Endodermal cell (in vitro differentiated cells): ENCODE data around the gene PLCL2. TPM values are rescaled to one million over a fixed set of nuclear protein-coding genes. Genes with fewer than 3 reads are reported as not detected.

ENCODE experiments used
- DNase-seq: peaks from one replicate; pipeline ENCODE4 v3.0.0-alpha.2; 2017
- H3K27ac ChIP-seq: 2 replicates; pipeline ENCODE4 v1.5.1; 2013; ENCODE audit warnings: mild to moderate bottlenecking, low read depth, low read length, moderate library complexity
- H3K27me3 ChIP-seq: 2 replicates; pipeline ENCODE4 v1.6.1; 2013; ENCODE audit warnings: mild to moderate bottlenecking, low read length, moderate library complexity; ENCODE audit not compliant: insufficient read depth, control insufficient read depth, poor library complexity, severe bottlenecking
- H3K36me3 ChIP-seq: 2 replicates; pipeline ENCODE4 v1.7.0; 2013; ENCODE audit warnings: mild to moderate bottlenecking, low read length, moderate library complexity; ENCODE audit not compliant: control insufficient read depth, insufficient read depth
- H3K4me1 ChIP-seq: one replicate; pipeline ENCODE4 v1.7.0; 2013; ENCODE audit warnings: low read length; ENCODE audit not compliant: control insufficient read depth, insufficient read depth
- H3K4me3 ChIP-seq: 2 replicates; pipeline ENCODE4 v1.5.1; 2013; ENCODE audit warnings: mild to moderate bottlenecking, low read length, moderate library complexity
- H3K9ac ChIP-seq: 2 replicates; pipeline ENCODE4 v1.6.1; 2013; ENCODE audit warnings: mild to moderate bottlenecking, low read length, moderate library complexity; ENCODE audit not compliant: poor library complexity, severe bottlenecking; ENCODE audit errors: extremely low read depth
- H3K9me3 ChIP-seq: 2 replicates; pipeline ENCODE4 v1.6.1; 2013; ENCODE audit warnings: mild to moderate bottlenecking, low read length, moderate library complexity; ENCODE audit not compliant: control insufficient read depth
- H3K27ac Mint-ChIP-seq: 2 replicates; pipeline ENCODE4 v1.8.0; 2020; ENCODE audit warnings: mixed read lengths
- H3K27me3 Mint-ChIP-seq: 2 replicates; pipeline ENCODE4 v1.8.0; 2021; ENCODE audit warnings: mild to moderate bottlenecking, mixed read lengths; ENCODE audit not compliant: insufficient read depth
- H3K36me3 Mint-ChIP-seq: 2 replicates; pipeline ENCODE4 v1.8.0; 2020; ENCODE audit warnings: low read depth, mixed read lengths
- H3K4me1 Mint-ChIP-seq: 2 replicates; pipeline ENCODE4 v1.8.0; 2020; ENCODE audit warnings: mixed read lengths
- H3K4me3 Mint-ChIP-seq: 2 replicates; pipeline ENCODE4 v1.8.0; 2020; ENCODE audit warnings: mild to moderate bottlenecking, moderate library complexity, mixed read lengths
- H3K9me3 Mint-ChIP-seq: 2 replicates; pipeline ENCODE4 v1.8.0; 2020; ENCODE audit warnings: mild to moderate bottlenecking, mixed read lengths
- WGBS, 2 experiments: methylation state at CpG; one replicate each; pipeline versions ENCODE4 v1.1.5 to v1.1.7; 2013; ENCODE audit warnings: missing lambda C conversion rate in 2 of 2, mixed read lengths in 1 of 2; ENCODE audit not compliant: insufficient coverage in 1 of 2, insufficient read length in 1 of 2; 5-methylcytosine and 5-hydroxymethylcytosine counted together
- total RNA-seq, 2 donors: library from RNA; stranded (reverse); fragmentation: NEBNext Ultra II Directional in 1 of 2; extraction: Animal tissue kit (Norgen Biotek cat#: 25700) in 1 of 2; gene quantifications; 2 replicates in 1 of 2; 3 replicates in 1 of 2; pipeline ENCODE4 v1.2.1, GENCODE V29; 2021
- TF ChIP-seq, protein P1 (sequence below): fragments of 200-600 bp; sonication (generic); conservative IDR thresholded peaks from 2 replicates; pipeline ENCODE4 v1.5.0; 2021; ENCODE audit warnings: antibody characterized with exemption, mild to moderate bottlenecking

Gene PLCL2
- total RNA-seq, 2 donors from 2014 or later, result 4.2 to 6.9 TPM

DNA sequence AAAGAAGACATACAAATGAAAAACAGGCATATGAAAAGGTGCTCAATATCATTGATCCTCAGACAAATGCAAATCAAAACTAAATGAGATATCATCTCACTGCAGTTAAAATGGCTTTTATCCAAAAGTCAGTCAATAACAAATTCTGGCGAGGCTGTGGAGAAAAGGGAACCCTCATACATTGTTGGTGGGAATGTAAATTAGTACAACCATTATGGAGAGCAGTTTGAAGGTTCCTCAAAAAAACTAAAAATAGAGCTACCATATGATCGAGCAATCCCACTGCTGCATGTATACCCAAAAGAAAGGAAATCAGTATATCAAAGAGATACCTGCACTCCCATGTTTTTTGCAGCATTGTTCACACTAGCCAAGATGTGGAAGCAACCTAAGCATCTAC lies 165.8 kb downstream of the PLCL2 start:
- H3K36me3 ChIP-seq, result no peaks in the 10 kb centered on the region
- no peaks in the 10 kb centered on the region for H3K4me1 ChIP-seq
- Mint-ChIP-seq H3K4me1 (peaks cover 7% of the 10 kb centered on the region), H3K4me3 (no peak overlapping the region), H3K27ac (no peak overlapping the region), H3K27me3 (no peaks in the 10 kb centered on the region), H3K36me3 (peaks cover 2% of the 10 kb centered on the region), H3K9me3 (peaks cover 7% of the 10 kb centered on the region)
- no peaks in the 10 kb centered on the region for H3K27me3 ChIP-seq
- H3K9ac ChIP-seq, result no peak overlapping the region
- H3K4me3 ChIP-seq, result no peak overlapping the region
- DNase-seq, result no peak
- 90 to 91% methylated on average over 1 to 2 of the region's 2 CpGs for WGBS, 2 experiments
- no peak overlapping the region for H3K27ac ChIP-seq
- no peaks in the 10 kb centered on the region for H3K9me3 ChIP-seq
- TF ChIP-seq, protein P1, sequence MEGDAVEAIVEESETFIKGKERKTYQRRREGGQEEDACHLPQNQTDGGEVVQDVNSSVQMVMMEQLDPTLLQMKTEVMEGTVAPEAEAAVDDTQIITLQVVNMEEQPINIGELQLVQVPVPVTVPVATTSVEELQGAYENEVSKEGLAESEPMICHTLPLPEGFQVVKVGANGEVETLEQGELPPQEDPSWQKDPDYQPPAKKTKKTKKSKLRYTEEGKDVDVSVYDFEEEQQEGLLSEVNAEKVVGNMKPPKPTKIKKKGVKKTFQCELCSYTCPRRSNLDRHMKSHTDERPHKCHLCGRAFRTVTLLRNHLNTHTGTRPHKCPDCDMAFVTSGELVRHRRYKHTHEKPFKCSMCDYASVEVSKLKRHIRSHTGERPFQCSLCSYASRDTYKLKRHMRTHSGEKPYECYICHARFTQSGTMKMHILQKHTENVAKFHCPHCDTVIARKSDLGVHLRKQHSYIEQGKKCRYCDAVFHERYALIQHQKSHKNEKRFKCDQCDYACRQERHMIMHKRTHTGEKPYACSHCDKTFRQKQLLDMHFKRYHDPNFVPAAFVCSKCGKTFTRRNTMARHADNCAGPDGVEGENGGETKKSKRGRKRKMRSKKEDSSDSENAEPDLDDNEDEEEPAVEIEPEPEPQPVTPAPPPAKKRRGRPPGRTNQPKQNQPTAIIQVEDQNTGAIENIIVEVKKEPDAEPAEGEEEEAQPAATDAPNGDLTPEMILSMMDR, result no peak

DNA sequence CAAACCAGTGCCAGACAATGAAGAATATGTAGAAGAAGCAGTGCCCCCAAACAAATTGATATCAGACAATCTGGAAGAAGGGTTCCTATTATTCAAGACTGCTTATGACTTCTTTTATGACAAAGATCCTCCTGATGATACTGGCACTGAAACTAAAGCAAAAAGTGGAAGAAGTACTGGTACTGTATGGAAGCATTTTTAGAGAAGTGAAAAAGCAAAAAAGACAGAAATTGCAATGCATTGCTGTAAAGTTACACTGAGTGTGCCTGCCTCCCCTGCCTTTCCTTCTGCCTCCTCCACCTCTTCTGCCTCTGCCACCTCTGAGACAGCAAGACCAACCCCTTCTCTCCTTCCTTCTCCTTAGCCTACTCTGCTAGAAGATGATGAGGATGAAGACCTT lies 167.6 kb downstream of the PLCL2 start:
- H3K36me3 ChIP-seq, result no peaks in the 10 kb centered on the region
- no peaks in the 10 kb centered on the region for H3K4me1 ChIP-seq
- Mint-ChIP-seq H3K4me1 (no peaks in the 10 kb centered on the region), H3K9me3 (peaks cover 7% of the 10 kb centered on the region), H3K27ac (no peak overlapping the region), H3K27me3 (no peaks in the 10 kb centered on the region), H3K4me3 (no peak overlapping the region), H3K36me3 (peaks cover 2% of the 10 kb centered on the region)
- no peak overlapping the region for H3K27ac ChIP-seq
- no peaks in the 10 kb centered on the region for H3K27me3 ChIP-seq
- no peaks in the 10 kb centered on the region for H3K9me3 ChIP-seq
- H3K4me3 ChIP-seq, result no peak overlapping the region
- TF ChIP-seq, protein P1, result no peak
- no peak overlapping the region for H3K9ac ChIP-seq
- no peak for DNase-seq

DNA sequence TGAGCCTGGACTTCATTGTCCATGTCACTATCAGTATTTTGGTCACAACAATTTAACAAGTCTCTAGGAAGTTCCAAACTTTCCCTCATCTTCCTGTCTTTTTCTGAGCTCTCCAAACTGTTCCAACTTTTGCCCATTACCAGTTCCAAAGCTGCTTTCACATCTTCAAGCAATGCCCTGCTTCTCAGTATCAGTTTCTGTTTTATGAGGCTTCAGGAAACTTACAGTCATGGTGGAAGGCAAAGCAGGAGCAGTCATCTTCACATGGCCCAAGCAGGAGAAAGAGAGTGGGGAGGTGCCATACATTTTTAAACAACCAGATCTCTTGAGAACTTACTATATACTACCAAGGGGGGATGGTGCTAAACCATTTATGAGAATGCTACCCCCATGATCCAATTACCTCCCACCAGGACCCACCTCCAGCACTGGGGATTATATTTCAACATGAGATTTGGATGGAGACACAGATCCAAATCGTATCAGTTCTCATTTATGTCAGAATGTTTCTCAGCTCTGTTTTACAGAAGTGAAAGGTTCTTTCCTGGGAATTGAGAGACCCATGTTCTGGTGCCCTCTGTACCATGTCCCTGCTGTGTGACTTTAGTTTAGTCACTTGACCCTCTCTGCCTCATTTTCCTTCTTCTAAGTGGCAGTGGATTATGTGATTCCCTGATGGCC lies 169.7 kb downstream of the PLCL2 start:
- Histone ChIP-seq H3K27ac (no peak overlapping the region), H3K27me3 (no peaks in the 10 kb centered on the region), H3K9ac (no peak overlapping the region), H3K4me3 (no peak overlapping the region), H3K4me1 (no peaks in the 10 kb centered on the region), H3K36me3 (no peaks in the 10 kb centered on the region), H3K9me3 (no peaks in the 10 kb centered on the region)
- Mint-ChIP-seq H3K27me3 (no peaks in the 10 kb centered on the region), H3K27ac (no peak overlapping the region), H3K4me3 (no peak overlapping the region), H3K4me1 (no peaks in the 10 kb centered on the region), H3K9me3 (peaks cover 7% of the 10 kb centered on the region), H3K36me3 (peaks cover 2% of the 10 kb centered on the region)
- TF ChIP-seq, protein P1, result no peak
- DNase-seq, result no peak
- WGBS, 2 experiments, result 80 to 90% methylated on average over 1 of the region's 1 CpG
